Measurements from ENCODE around the gene C3AR1.
A peak's percentile ranks its signal among the peaks of the same experiment; 100 is the strongest.
"Not testable (repeated sequence)": the region's sequence is repeated elsewhere in the genome, so short reads cannot be mapped to it uniquely, and the experiment has no call there.

Gene C3AR1

DNA sequence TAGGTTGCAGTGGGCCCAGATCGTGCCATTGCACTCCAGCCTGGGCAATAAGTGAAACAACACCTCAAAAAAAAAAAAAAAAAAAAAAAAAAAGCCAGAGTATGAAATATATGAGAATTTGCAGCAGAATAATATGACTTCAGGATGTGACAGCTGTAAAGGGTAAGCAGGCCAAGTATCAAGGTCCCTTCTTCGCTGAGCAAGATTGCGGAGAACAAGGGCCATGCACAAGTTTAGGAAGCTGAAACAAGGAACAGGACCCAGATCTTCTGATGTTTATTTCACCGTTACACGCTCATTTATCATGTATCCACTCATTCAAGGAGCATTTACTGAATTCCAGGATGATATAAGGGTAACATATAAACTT is 34.3 kb downstream of the C3AR1 start:
- DNase-seq (ENCODE audit: low read depth): no peak
- peak overlapping the region; percentile 90 for H3K4me3 ChIP-seq (ENCODE audit: low read depth, low read length)
- in situ Hi-C loops (cut with HindIII; ENCODE audit: low sequenced_read_pairs): no loop called here
- TF ChIP-seq, protein P1, sequence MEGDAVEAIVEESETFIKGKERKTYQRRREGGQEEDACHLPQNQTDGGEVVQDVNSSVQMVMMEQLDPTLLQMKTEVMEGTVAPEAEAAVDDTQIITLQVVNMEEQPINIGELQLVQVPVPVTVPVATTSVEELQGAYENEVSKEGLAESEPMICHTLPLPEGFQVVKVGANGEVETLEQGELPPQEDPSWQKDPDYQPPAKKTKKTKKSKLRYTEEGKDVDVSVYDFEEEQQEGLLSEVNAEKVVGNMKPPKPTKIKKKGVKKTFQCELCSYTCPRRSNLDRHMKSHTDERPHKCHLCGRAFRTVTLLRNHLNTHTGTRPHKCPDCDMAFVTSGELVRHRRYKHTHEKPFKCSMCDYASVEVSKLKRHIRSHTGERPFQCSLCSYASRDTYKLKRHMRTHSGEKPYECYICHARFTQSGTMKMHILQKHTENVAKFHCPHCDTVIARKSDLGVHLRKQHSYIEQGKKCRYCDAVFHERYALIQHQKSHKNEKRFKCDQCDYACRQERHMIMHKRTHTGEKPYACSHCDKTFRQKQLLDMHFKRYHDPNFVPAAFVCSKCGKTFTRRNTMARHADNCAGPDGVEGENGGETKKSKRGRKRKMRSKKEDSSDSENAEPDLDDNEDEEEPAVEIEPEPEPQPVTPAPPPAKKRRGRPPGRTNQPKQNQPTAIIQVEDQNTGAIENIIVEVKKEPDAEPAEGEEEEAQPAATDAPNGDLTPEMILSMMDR (IDR thresholded peaks at IDR 0.05; ENCODE audit: low read depth, low read length, missing control alignments): no peak

DNA sequence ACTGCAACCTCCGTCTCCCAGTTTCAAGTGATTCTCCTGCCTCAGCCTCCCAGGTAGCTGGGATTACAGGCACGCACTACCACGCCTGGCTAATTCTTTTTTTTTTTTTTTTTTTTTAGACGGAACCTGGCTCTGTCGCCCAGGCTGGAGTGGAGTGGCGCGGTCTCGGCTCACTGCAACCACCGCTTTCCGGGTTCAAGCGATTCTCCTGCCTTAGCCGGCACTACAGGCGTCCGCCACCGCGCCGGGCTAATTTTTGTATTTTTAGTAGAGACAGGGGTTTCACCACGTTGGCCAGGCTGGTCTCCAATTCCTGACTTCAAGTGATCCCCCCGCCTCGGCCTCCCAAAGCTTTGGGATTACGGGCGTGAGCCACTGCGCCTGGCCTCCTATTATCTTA is 35.1 kb downstream of the C3AR1 start:
- in situ Hi-C loops (cut with HindIII; ENCODE audit: low sequenced_read_pairs); H3K4me3 ChIP-seq (ENCODE audit: low read depth, low read length): not testable (repeated sequence)

DNA sequence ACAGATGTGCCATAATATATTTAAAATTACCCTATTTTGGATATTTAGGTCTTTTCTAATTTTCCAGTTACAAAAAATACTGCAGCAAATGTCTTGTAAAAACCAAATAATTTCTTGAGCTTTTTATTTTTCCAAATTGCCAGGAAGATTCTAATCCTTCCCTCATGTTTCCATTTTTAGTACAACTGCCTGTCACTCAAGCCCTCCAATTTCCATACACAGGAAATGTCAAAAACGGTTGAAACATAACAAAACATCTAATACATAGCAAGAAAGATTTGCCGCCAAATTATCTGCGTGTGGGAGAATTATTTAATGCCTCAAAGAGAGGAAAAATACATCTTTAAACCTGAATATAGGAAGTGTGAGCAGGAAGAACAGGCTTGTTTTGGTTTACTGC is 36.0 kb downstream of the C3AR1 start:
- no peak overlapping the region for H3K4me3 ChIP-seq (ENCODE audit: low read depth, low read length)
- no peak for DNase-seq (ENCODE audit: low read depth)
- TF ChIP-seq, protein P1 (IDR thresholded peaks at IDR 0.05; ENCODE audit: low read depth, low read length, missing control alignments): no peak
- in situ Hi-C loops (cut with HindIII; ENCODE audit: low sequenced_read_pairs): no loop called here

More for the DNA sequence above, 35.1 kb downstream of the C3AR1 start:
- not testable (repeated sequence) for DNase-seq (ENCODE audit: low read depth)

DNA sequence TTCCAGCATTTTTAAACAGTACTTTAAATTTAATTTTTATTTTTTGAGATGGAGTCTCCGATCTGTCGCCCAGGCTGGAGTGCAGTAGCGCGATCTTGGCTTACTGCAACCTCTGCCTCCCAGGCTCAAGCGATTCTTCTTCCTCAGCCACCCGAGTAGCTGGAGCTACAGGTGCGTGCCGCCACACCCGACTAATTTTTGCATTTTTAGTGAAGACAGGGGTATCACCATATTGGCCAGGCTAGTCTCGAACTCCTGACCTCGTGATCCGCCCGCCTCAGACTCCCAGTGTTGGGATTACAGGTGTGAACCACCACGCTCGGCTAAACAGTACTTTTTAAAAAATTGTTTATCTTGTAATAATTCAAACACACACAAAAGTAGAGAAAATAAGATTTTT is 37.9 kb downstream of the C3AR1 start:
- in situ Hi-C loops (cut with HindIII; ENCODE audit: low sequenced_read_pairs): no loop called here
- DNase-seq (ENCODE audit: low read depth): no peak
- H3K4me3 ChIP-seq (ENCODE audit: low read depth, low read length): no peak overlapping the region
- TF ChIP-seq, protein P1 (IDR thresholded peaks at IDR 0.05; ENCODE audit: low read depth, low read length, missing control alignments): no peak

DNA sequence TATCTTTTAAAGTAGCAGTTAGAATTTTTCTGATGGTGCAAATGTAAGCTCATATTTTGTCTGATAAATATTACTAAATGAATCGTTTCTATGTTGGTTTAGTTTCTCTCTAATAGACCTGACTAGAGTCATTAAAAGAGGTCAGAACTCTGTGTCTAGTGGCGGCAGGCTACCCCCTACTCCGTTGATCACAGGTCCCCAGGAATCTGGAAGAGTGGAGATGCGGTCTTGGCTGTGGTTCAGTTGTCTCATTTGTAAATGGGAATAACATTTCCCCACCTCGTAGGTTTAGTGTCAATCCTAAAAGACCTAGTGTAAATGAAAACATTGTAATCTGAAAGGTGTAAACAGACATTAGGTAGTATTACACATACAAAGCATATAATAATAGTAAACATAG is 38.3 kb downstream of the C3AR1 start:
- TF ChIP-seq, protein P1 (IDR thresholded peaks at IDR 0.05; ENCODE audit: low read depth, low read length, missing control alignments): no peak
- in situ Hi-C loops (cut with HindIII; ENCODE audit: low sequenced_read_pairs): no loop called here
- no peak for DNase-seq (ENCODE audit: low read depth)
- H3K4me3 ChIP-seq (ENCODE audit: low read depth, low read length): no peak overlapping the region

DNA sequence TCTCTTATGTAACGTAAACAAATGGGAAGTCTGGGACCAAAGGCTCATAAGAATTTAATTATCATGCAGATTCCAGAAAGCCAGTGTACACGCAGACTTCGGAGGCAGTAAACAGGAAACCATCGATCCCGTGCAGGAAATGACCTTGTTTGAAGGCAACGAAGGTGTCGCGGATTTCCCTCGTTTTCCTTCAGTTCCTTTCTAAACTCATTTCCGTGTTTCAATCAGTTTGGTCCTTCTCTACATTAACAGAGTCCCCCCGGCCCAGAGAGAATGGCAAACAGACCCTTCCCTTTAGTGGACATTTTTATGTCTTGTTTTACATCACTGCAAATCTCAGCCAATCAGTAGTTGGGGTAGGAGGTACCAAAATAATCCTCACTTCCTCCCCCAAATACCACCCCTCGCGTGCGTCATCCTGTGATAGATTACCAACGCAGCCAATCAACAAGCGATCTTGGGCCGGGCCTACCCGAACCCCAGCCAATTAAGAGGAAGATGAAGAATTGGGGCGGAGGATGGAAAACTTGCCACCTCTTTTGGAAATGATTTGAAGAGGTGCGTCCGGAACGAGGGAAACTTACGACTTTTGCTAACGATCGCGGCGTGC is 39.8 kb downstream of the C3AR1 start:
- DNase-seq (ENCODE audit: low read depth): peak; percentile 99
- TF ChIP-seq, protein P1 (IDR thresholded peaks at IDR 0.05; ENCODE audit: low read depth, low read length, missing control alignments): no peak
- H3K4me3 ChIP-seq (ENCODE audit: low read depth, low read length): peak overlapping the region; percentile 71
- in situ Hi-C loops (cut with HindIII; ENCODE audit: low sequenced_read_pairs): no loop called here

DNA sequence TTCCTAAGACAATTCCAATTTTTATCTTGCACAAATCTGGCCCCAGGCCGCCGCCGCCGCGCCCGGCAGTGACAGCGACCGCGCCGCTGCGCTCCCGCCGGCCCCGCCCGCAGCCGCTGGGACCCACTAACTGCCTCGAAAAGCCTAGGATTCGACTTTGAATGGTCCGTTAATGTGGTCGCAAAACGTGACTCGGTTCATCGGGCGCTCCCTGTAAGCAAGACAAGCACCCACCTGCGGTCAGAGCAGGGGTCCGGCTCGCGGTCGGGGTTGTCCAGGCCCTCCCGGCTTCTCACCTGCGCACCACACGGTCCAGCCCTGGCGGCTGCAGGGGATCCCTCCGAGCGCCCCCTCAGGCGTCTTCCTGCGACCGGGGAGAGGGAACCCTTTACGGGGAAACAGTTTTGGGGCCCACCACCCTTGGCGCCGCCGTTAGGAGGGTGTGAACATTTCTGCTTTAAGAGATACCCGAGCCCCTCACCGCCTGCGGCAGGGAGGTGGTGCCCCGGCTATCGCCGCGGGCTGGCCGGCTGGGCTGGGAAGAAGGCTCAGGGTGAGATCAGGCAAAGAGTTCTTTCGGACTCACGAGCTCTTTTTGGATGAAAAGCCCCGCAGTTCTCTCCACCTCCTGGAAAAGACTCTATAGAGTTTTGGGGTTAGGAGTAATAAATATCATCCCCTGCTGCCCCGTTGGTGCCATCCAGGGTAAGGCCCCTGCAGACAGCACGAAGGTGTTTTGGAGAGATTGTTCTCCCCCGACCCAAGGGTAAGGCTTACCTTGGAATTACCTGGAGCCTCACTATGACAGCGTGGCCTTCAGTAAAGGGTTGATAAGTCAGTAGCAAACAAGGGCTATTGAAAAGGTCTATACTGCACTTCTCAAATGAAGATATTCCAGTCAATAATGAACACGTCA is 47.2 kb downstream of the C3AR1 start:
- TF ChIP-seq, protein P1 (IDR thresholded peaks at IDR 0.05; ENCODE audit: low read depth, low read length, missing control alignments): no peak
- in situ Hi-C loops (cut with HindIII; ENCODE audit: low sequenced_read_pairs): no loop called here
- no peak for DNase-seq (ENCODE audit: low read depth)
- peak overlapping the region; percentile 42 for H3K4me3 ChIP-seq (ENCODE audit: low read depth, low read length)

DNA sequence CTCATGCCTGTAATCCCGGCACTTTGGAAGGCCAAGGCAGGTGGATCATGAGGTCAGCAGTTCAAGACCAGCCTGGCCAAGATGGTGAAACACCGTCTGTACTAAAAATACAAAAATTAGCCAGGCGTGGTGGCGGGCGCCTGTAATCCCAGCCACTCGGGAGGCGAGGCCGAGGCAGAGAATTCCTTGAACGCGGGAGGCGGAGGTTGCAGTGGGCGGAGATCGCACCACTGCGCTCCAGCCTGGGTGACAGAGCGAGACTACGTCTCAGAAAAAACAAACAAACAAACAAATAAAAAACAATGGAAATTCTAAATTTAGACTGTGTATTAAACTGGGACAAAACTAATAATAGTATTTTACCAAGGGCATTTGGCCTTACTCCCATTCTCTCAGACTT is 47.9 kb downstream of the C3AR1 start:
- H3K4me3 ChIP-seq (ENCODE audit: low read depth, low read length); in situ Hi-C loops (cut with HindIII; ENCODE audit: low sequenced_read_pairs): not testable (repeated sequence)

More for the DNA sequence above, 47.9 kb downstream of the C3AR1 start:
- DNase-seq (ENCODE audit: low read depth): not testable (repeated sequence)

All from astrocyte of the cerebellum (primary cell).